Femur (tissue), 1 donor: ENCODE measurements around the gene MBD3.
"Not testable (repeated sequence)": the region's sequence is repeated elsewhere in the genome, so short reads cannot be mapped to it uniquely, and the experiment has no call there.

Experiments used
- DNase-seq: peaks from one replicate; pipeline ENCODE4 v3.0.0-alpha.2; 2017

The MBD3 gene

GRCh38 chr19:1568320-1569019, 24.2 kb downstream of the MBD3 start, which contains the start of gene MEX3D:
TSS of gene MEX3D (minus strand) at chr19:1568325. CDS start at chr19:1568058, 267 bp downstream.
- peak; percentile 82 for DNase-seq

- no peak for DNase-seq
These were observed 24.8 kb downstream of the MBD3 start for GRCh38 chr19:1567848-1568227.

- no peak for DNase-seq
These were observed 25.4 kb downstream of the MBD3 start for GRCh38 chr19:1567116-1567847.

GRCh38 chr19:1566392-1567115, 26.1 kb downstream of the MBD3 start:
- DNase-seq: peak; percentile 91

GRCh38 chr19:1563251-1563650, 29.4 kb downstream of the MBD3 start:
- DNase-seq: no peak

- DNase-seq: no peak
These were observed 31.3 kb downstream of the MBD3 start for GRCh38 chr19:1561236-1561842.

- DNase-seq: no peak
These were observed 32.3 kb downstream of the MBD3 start for GRCh38 chr19:1560286-1560882.

DNA sequence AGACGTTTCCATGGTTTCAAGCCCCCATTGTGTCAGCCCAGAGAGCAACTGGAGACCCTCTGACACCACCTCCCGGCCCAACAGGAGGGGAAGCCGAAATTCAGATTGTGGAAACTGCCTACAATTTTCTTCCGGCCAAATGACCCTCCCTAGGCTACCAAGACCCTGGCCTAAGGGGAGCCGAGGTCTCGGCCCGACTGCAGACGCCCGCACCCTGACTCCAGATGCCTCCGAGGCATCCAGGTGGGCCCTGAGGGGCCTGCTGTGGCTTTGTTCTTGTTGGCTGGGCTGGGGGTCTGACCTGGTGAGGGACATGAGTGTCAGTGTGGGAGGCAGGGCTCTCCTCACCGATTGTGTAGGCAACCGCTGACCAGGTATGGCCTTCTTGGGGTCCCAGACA, 34.1 kb downstream of the MBD3 start:
- no peak for DNase-seq

GRCh38 chr19:1556390-1557070, 36.1 kb downstream of the MBD3 start:
- DNase-seq: no peak

GRCh38 chr19:1555487-1556389, 36.9 kb downstream of the MBD3 start:
- no peak for DNase-seq

DNA sequence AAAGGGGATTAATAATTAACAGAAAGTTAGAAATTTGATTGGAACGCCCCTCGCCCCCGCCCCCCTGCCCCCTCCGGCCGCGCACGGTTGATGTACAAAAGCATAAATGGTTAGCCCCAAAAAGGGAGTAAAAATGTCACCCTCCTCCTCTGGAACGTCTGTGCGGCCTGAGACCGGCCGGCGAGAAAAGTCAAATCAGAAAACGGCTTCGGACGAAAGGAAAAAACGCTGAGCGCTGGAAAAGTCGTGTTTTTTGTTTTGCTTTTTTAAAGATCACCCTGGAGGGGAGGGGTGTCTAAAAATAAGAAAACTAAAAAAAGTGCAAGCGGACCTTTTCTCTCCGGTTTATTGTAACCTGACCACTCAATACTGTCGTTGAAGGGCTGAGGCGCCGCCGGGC, 37.7 kb downstream of the MBD3 start:
- no peak for DNase-seq

DNA sequence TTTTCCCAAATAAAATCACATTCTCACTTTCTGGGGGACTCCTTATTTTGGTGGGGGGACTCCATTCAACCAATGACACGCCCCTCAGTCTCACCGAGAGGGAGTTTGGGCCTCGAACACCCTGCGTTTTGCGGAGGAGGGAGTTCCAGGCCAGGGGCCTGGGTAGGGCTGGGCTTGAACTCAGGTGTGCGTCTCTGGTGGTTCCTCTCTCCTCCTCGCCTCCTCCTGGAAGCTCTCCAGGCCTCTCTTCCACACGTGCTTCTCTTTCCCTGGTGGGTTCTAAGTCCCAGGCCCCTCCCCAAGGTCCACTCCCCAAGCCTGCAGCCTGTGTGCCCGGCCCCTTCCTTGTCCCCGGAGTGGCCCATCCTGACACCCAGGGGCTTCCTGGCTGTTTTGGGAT, 39.2 kb downstream of the MBD3 start:
- no peak for DNase-seq

GRCh38 chr19:1551068-1552040, 41.3 kb downstream of the MBD3 start:
- DNase-seq: no peak

GRCh38 chr19:1549332-1549945, 43.2 kb downstream of the MBD3 start:
- DNase-seq: no peak

GRCh38 chr19:1540365-1540925, 52.2 kb downstream of the MBD3 start:
- peak; percentile 67 for DNase-seq

DNA sequence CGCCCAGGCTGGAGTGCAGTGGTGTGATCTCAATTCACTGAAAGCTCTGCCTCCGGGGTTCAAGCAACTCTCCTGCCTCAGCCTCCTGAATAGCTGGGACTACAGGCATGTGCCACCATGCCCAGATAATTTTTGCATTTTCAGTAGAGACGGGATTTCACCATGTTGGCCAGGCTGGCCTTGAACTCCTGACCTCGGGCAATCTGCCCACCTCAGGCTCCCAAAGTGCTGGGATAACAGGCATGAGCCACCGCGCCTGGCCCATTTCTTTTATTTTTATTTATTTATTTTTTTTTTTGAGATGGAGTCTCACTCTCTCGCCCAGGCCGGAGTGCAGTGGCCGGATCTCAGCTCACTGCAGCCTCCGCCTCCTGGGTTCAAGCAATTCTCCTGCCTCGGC, 52.9 kb downstream of the MBD3 start:
- not testable (repeated sequence) for DNase-seq

- DNase-seq: no peak
These were observed 53.7 kb downstream of the MBD3 start for GRCh38 chr19:1538978-1539377.

DNA sequence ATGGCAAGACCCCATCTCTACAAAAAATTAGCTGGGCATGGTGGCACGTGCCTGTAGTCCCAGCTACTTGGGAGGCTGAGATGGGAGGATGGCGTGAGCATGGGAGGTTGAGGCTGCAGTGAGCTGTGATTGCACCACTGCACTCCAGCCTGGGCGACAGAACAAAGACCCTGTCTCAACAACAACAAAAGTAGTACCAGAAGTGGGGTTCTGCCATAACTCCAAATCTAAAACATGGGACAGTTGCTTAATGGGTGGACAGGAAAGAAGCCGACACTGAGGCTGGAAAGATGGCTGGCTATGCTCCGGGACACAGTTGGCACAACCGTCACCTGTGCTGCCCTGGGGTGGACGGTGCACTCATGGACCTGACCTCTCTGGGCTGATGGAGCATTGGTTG, 57.0 kb downstream of the MBD3 start:
- not testable (repeated sequence) for DNase-seq

DNA sequence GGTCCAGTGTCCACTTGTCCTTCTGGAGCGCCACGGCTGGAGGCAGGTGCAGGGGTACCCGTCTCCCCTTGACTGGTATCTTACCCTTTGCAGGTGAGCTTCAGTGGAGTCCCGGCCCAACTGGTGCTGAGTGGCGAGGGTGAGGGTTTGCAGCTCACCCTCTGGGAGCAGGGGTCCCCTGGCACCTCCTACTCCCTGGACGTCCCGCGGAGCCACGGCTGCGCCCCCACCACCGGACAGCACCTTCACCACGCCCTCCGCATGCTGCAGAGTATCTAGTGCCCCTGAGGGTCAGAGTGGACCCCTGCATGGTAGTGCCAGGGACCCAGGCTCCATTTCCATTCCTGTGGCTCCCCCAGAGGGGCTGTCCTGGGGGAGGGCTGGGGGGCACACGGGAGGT, 57.7 kb downstream of the MBD3 start:
- DNase-seq: no peak
